Hepatocyte (in vitro differentiated cells): Measurements from ENCODE around the gene SIM2. TPM values are rescaled to one million over a fixed set of nuclear protein-coding genes. Genes with fewer than 3 reads are reported as not detected.

Source experiments
- DNase-seq: peaks from one replicate; pipeline ENCODE4 v3.0.0-alpha.2; 2016; ENCODE audit warnings: low spot score
- H2AFZ ChIP-seq: fragments of 200-600 bp; sonication (generic); 2 replicates; pipeline ENCODE4 v1.6.0; 2016; ENCODE audit warnings: antibody characterized with exemption, mild to moderate bottlenecking
- H3K27ac ChIP-seq: fragments of 200-600 bp; sonication (generic); 2 replicates; pipeline ENCODE4 v1.5.1; 2016; ENCODE audit warnings: mild to moderate bottlenecking
- H3K27me3 ChIP-seq: fragments of 200-600 bp; sonication (generic); 2 replicates; pipeline ENCODE4 v1.6.1; 2016
- H3K36me3 ChIP-seq: fragments of 200-600 bp; sonication (generic); replicated peaks from 2 replicates; pipeline ENCODE4 v1.5.1; 2016; ENCODE audit warnings: low read depth; ENCODE audit not compliant: insufficient read depth
- H3K4me1 ChIP-seq: fragments of 200-600 bp; sonication (generic); 2 replicates; pipeline ENCODE4 v1.5.1; 2016; ENCODE audit warnings: mild to moderate bottlenecking, moderate library complexity; ENCODE audit not compliant: insufficient read depth
- H3K4me2 ChIP-seq: fragments of 200-600 bp; sonication (generic); 2 replicates; pipeline ENCODE4 v1.6.0; 2016
- H3K4me3 ChIP-seq: fragments of 200-600 bp; sonication (generic); 2 replicates; pipeline ENCODE4 v1.5.1; 2016; ENCODE audit warnings: mild to moderate bottlenecking
- H3K79me2 ChIP-seq: fragments of 200-600 bp; sonication (generic); 2 replicates; pipeline ENCODE4 v1.6.0; 2017; ENCODE audit warnings: mild to moderate bottlenecking
- H3K9me2 ChIP-seq: fragments of 200-600 bp; sonication (generic); replicated peaks from 2 replicates; pipeline ENCODE4 v1.6.0; 2017; ENCODE audit warnings: mild to moderate bottlenecking; ENCODE audit not compliant: insufficient read depth
- H3K9me3 ChIP-seq: fragments of 200-600 bp; sonication (generic); 2 replicates; pipeline ENCODE4 v1.5.1; 2016; ENCODE audit warnings: low read depth, mild to moderate bottlenecking
- H4K20me1 ChIP-seq: fragments of 200-600 bp; sonication (generic); 2 replicates; pipeline ENCODE4 v1.6.0; 2016; ENCODE audit warnings: mild to moderate bottlenecking; ENCODE audit not compliant: insufficient read depth, poor library complexity, severe bottlenecking
- CTCF ChIP-seq: fragments of 200-600 bp; sonication (generic); IDR thresholded peaks from 2 replicates; pipeline ENCODE4 v1.5.1; 2016; ENCODE audit warnings: antibody characterized with exemption, mild to moderate bottlenecking; ENCODE audit not compliant: poor library complexity
- EZH2 ChIP-seq: fragments of 200-600 bp; sonication (generic); IDR thresholded peaks from 2 replicates; pipeline ENCODE4 v1.6.1; 2016; ENCODE audit warnings: antibody characterized with exemption, mild to moderate bottlenecking, borderline replicate concordance
- EZH2phosphoT487 ChIP-seq: fragments of 200-600 bp; sonication (generic); IDR thresholded peaks from one replicate; pipeline ENCODE4 v1.6.1; 2018; ENCODE audit warnings: antibody characterized with exemption, mild to moderate bottlenecking, low read depth, moderate library complexity; ENCODE audit not compliant: unreplicated experiment, severe bottlenecking
- WGBS: methylation state at CpG from one replicate; pipeline ENCODE4 v1.1.6; 2016; ENCODE audit warnings: low lambda C conversion rate; ENCODE audit errors: missing lambda C conversion rate; 5-methylcytosine and 5-hydroxymethylcytosine counted together
- polyA plus RNA-seq: library from polyadenylated mRNA; unstranded; fragments of >200 nt; fragmentation: Nextera tagmentation; extraction: Ambion mirVana; gene quantifications from 2 replicates; pipeline ENCODE4 v1.2.1, GENCODE V29; 2016
- total RNA-seq: library from RNA; depleted of rRNA; stranded (reverse); fragments of >200 nt; gene quantifications from 2 replicates; pipeline ENCODE4 v1.2.3, GENCODE V29; 2014

SIM2 gene
- total and polyA plus RNA-seq, 2 experiments from 2014 or later: 0.20 to 0.35 TPM

DNA sequence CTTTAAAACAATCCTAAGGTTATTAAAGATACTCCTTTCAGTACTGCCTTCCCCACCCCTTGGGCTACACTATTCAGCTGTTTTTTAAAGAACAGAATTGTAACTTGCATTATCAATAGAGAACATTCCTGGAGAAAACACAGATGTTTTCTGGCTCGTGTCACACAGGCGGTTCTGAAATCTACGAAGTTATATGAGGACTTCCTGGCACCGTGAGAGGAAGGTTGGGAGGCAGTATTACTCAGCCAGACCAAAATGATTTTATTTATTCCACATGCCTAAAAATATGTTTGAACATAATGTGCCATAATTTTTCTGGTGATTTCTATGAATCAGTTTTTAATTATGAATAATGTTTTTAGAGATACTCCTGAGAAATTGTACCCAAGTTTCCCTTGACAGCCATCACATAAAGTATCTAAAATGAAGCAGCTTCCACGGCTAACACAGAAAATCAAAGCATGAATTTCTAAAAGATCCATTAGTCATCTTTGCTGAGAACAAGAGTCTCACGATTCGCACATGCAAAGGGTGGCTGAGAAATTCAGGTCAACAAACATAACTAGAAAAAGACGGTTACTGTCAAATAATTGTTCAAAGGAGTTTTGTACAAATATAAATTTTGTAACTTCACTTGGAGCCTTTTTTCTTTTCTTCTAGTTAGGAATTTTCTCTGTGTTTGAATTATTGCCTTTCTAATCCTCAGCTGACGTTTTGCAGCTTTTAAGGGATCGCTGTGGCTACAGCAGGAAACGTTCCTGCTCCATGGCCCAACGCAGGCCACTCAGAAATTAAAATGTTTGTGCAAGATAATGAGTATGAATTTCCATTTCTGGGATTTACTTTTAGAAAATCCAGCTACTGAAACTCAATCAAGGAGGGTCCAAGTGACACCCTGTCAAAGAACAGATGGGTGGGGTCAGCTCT is 8.0 kb upstream of the SIM2 start:
- Histone ChIP-seq H3K79me2 (no peaks in the 10 kb centered on the region), H3K9me2 (no peaks in the 10 kb centered on the region), H3K36me3 (no peaks in the 10 kb centered on the region), H3K4me1 (no peaks in the 10 kb centered on the region), H3K9me3 (no peaks in the 10 kb centered on the region), H3K27me3 (peaks cover 90% of the 10 kb centered on the region), H3K4me3 (no peak overlapping the region), H4K20me1 (no peaks in the 10 kb centered on the region), H3K27ac (no peak overlapping the region), H2AFZ (no peak overlapping the region), H3K4me2 (no peak overlapping the region)
- TF ChIP-seq EZH2 (no peak), CTCF (no peak), EZH2phosphoT487 (no peak)
- DNase-seq: no peak
- 35% methylated on average over 12 of the region's 12 CpGs for WGBS

- WGBS: 11% methylated on average over 18 of the region's 18 CpGs
- DNase-seq: no peak
- H3K9me3 ChIP-seq: no peaks in the 10 kb centered on the region
- H3K27me3 ChIP-seq: peaks cover 93% of the 10 kb centered on the region
- no peak overlapping the region for H3K4me3 ChIP-seq
- H3K36me3 ChIP-seq: no peaks in the 10 kb centered on the region
- H3K79me2 ChIP-seq: no peaks in the 10 kb centered on the region
- no peak overlapping the region for H2AFZ ChIP-seq
- no peaks in the 10 kb centered on the region for H3K9me2 ChIP-seq
- no peaks in the 10 kb centered on the region for H4K20me1 ChIP-seq
- TF ChIP-seq EZH2phosphoT487: no peak
- no peak for TF ChIP-seq EZH2
- TF ChIP-seq CTCF: no peak
- H3K4me2 ChIP-seq: no peak overlapping the region
- H3K27ac ChIP-seq: no peak overlapping the region
- no peaks in the 10 kb centered on the region for H3K4me1 ChIP-seq
Measured at GRCh38 chr21:36691555-36692041, 7.3 kb upstream of the SIM2 start.

GRCh38 chr21:36692114-36692834 is 6.6 kb upstream of the SIM2 start:
- no peaks in the 10 kb centered on the region for H3K4me1 ChIP-seq
- H3K9me2 ChIP-seq: no peaks in the 10 kb centered on the region
- H3K36me3 ChIP-seq: no peaks in the 10 kb centered on the region
- no peaks in the 10 kb centered on the region for H4K20me1 ChIP-seq
- no peak overlapping the region for H2AFZ ChIP-seq
- peak; percentile 73 for TF ChIP-seq EZH2phosphoT487
- no peak for TF ChIP-seq CTCF
- TF ChIP-seq EZH2: peak; percentile 82
- H3K4me2 ChIP-seq: peak overlapping the region; percentile 62
- no peak for DNase-seq
- 12% methylated on average over 34 of the region's 34 CpGs for WGBS
- no peak overlapping the region for H3K27ac ChIP-seq
- H3K4me3 ChIP-seq: no peak overlapping the region
- no peaks in the 10 kb centered on the region for H3K9me3 ChIP-seq
- H3K79me2 ChIP-seq: no peaks in the 10 kb centered on the region
- peaks cover 96% of the 10 kb centered on the region for H3K27me3 ChIP-seq
